HL-60/S4 treated with retinoic acid at 250 ng/mL for 4 days and 3 days (cell line): Measurements from ENCODE around the gene HDAC8.
"Not testable (repeated sequence)": the region's sequence is repeated elsewhere in the genome, so short reads cannot be mapped to it uniquely, and the experiment has no call there.

Experiments
- in situ Hi-C: fragments of 300-500 bp; cut with MboI; formaldehyde crosslinking; loops from 2 replicates; pipeline ENCODE4 v1.7.0; 2022; ENCODE audit warnings: low sequenced_read_pairs

The HDAC8 gene

DNA sequence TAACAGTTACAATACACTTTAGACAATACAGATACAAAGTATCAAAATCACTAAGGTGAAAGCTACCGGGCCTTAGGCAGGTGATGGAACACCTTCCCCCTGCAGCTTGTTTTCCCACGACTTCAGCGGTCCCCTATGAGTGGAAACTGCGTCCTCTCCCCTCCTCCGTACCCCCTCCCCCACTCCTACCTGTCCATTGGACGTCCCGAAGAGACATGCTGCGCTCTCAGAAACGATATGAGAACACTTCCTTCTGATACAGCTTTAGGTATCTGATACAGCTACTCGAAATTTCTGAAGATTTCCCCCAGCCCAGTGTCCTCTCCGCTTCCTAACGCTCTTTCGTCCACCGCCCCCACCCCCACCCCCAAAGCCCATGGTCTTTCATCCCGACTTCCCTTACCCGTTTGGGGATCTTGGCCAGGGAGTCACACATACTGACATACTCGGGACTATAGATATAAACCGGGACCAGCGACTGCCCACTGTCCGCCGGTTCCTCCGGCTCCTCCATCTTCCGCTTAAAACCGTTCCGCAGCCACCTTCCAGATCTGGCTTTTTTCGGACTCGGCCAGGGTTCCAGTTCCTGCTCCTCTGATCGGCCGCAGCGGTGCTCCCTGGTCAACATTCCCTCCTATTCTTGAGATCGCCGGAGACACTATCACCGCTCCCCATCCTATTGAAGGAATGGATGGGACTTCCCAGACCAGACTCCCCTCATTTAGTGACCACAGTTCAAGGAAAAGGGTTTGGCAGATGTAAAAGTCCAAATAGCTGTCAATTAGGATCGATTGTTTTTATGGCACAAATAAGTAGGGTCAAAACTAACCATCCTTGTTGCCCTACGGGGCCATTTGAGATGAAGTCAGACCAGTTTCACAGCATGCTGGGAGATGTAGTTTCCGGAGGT, at the start of gene HDAC8:
HDAC8 (minus strand) TSS at position 596 of the 910 bp plus-strand sequence; CDS start at position 514, 82 bp downstream.
- in situ Hi-C loops = no loop called here

DNA sequence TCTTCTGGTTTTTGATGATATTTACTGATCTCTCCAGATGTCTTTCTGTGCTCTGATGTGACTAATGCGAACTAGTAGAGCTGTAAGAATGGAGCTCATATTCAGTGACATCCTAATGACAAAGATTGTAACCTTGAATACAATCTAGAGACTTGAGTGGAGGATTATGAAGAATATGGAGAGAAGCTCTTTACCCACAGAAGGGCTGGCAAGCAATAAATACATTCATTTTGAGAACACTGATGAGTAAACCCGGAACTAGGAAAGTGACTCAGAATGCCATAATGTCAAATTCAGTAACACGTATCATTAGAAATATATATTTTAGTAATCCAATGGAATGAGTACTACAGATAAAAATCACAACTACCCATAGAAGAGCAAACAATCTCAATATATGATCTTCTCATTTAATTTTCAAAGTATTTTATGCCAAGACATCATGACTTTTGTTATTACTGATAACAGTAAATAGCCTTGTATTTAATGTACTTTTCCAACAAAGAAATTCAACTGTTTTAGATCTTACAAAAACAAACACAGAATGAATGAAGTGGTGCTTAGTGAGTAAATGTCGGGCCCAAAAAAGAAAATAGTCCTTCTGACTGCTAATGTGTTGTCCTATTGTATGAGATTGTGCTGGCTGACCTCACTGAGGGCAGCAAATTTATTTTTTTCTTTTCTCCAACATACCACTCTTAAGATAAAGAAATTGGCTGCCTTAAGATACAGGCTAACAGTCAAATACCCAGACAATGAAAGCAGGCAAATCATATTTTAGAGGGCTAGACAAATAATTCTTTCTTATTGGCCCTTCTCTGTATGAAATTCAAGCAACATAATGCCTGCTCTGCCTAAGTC, 49.2 kb upstream of the HDAC8 start:
- in situ Hi-C loops = no loop called here

DNA sequence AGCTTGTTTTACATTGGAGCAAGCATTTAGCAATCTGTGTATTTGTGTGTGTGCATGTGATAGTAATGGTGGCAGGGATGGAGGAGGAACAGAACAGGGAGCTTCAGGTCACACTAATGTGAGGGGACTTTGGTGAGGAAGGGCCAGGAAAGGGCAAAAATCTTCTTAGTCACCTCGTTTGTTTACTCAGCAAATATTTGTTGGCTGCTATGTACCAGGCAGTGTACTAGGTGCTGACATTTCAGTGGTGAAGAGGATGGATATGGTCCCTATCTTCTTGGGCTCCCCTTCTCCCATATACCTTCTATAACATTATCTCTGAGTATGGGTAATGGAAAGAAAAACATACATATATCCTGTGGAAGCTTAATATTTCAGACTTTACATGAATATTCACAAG, 48.5 kb upstream of the HDAC8 start:
- in situ Hi-C loops = no loop called here

DNA sequence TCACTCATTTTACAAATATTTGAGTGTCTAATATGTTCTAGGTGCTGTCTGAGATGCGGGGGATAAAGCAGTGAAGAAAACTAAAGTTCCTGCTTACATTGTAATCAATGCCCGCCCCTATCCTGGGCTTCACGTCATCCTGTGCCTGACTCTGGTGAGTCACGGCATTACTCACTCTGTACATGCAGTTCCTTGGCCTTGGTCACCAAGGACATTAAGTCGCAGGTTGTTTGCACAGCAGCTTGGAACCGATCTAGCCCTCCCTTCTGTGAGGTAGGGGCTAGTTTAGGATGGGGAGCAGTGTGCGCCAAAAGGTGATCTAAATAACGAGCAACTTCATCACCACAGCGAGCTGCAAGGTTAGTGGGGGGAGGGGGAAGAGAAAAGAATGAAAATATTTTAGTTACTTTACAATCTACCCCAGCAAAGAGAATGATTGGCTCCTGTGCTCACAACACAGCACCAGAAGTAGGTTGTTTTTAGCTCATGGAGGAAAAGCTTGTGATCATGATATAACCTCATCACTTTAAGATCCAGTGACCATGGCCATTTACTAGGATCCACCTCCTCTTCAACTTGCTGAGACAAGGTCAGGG, 48.0 kb upstream of the HDAC8 start:
- in situ Hi-C loops = no loop called here

DNA sequence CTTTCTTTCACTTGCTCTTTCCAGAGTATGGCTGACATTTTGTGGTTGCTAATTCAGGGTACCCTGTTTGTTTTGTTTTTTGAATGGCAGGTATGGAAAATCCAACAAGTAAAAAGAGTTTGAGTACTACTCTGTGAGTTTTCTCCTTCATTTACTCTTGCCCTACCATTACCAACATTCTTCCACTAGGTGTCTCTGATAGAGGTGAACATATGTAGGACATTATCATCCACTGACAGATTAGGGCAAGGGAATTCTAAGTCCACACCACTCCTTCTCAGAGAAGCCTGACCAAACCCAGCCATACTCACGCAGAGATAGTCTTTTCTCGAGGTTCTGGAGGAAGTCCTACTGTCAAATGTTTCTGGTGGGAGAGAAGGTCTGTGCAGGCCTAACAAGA, 36.7 kb upstream of the HDAC8 start:
- in situ Hi-C loops = no loop called here

DNA sequence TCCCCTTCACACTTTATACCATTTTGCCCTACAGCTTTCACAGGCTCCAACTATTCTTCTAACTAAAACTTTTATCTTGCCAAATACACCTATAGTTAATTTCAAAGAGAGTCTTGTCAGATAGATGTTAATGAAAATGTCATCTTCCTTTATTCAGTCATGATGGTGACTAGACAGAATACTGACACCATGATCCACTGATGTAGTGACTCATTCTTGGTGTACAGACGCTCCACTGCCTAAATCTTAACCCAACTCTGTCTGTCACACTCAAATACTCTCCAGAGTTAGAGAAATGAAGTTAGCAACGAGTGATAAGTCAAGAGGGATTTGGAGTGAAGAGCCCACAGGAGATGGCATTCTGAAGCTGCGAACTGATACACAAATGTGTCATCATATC, 32.1 kb upstream of the HDAC8 start:
- in situ Hi-C loops = no loop called here

DNA sequence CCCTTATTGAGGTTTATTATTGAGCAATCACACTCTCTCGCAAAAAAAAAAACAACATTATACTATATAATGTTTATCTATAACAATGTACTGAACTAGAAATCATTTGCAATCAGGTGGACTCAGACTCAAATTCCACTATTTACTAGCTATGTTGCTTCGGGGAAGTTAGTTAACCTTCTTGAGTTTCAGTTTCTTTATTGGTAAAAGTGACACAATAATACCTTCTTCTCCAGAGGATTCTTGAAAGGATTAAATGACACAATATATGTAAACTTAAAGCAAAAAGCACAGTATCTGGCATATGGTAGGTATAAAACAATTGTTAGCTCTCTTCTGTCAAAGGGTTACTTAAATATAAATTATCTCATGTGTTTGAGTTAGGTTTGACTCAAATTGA, 31.5 kb upstream of the HDAC8 start:
- in situ Hi-C loops = no loop called here

DNA sequence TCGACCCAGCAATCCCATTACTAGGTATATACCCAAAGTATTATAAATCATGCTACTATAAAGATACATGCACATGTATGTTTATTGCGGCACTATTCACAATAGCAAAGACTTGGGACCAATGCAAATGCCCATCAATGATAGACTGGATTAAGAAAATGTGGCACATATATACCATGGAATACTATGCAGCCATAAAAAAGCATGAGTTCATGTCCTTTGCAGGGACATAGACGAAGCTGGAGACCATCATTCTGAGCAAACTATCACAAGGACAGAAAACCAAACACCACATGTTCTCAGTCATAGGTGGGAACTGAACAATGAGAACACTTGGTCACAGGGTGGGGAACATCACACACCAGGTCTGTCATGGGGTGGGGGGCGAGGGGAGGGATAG, 18.4 kb upstream of the HDAC8 start:
- in situ Hi-C loops = not testable (repeated sequence)

DNA sequence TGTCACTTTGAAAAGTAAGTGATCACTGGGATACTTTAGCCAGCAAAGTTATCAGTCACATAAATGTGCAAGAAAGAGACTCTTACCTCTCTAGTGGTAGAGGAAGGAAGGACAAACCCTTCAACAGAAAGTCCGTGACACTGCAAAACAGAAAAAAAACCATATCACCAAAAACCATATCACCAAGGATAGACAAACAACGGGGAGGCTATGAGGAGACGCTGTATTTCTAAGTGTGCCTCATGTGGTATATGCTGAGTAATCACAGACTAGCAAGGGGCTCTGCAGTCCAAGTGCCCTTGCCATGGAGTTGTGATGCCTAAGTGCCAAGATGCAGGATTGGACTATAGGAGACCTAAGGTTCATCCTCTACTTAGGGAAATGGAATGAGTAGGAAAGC, 11.5 kb upstream of the HDAC8 start:
- in situ Hi-C loops = no loop called here

DNA sequence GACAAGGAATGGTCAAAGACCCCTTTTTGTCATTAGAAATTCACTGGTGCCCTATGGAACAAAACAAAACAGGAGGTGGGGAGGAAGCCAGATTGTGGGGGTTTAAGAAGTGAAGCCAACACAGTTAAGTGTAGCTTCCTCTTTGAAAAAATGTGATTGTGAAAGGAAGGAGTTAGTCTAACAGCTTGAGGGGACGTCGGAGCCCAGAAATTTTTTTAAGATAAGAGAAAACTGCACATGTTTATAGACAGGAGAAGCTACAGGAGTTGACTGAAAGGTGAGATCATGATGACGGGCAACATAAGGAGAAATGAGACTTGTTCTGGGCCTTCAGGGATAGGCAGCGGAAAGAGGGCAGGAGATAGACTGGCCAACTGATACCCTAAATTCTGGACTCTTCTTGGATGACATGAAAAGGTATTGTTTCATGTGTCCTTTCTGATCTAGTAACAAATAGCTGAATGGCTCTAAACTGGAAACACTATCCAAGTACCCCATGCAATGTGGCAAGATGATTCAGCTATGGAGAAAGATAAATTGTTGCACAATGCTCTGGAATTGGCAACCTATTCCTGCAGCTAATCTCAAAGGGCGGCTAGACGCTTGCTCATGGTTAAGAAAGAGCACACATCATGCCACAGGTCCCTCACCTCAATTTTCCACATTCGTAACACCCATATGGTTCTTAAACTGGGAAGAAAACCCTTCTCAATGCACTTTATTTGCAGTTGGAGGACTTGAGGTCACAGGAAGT, 3.7 kb upstream of the HDAC8 start:
- in situ Hi-C loops = no loop called here

DNA sequence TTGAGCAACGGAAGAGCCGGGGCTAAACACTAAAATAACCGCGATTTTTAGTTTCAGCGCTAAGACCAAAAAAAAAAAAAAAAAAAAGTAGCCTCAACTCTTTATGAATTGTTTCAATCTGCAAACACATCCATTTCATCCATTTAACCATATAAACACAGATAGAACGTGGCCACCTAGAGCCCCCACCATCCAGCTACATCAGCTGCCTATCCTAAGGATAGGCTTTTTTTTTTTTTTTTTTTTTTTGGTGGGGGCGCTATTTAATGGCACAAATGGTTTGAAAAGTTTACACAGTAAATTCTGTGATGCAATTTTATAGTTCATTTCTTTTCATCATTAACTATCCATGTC, 492 bp upstream of the HDAC8 start:
- in situ Hi-C loops = no loop called here

DNA sequence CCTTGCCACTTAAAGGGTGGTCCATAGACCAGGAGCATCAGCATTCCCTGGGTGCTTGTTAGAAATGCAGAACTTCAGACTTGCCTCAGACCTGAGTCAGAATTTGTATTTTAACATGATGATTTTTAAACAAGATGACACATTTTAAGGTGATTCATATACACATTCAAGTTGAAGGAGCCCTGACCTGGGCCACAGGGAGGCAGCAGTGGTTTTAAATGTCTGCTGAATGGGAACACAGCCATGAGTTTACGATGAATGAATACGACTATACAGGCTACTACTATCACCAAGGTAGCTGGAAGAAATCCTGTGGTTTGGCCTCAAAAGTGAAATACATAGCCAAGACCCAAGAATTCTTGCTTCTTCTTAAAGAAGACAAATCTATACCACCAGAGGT, 2.9 kb downstream of the HDAC8 start:
- in situ Hi-C loops = no loop called here

DNA sequence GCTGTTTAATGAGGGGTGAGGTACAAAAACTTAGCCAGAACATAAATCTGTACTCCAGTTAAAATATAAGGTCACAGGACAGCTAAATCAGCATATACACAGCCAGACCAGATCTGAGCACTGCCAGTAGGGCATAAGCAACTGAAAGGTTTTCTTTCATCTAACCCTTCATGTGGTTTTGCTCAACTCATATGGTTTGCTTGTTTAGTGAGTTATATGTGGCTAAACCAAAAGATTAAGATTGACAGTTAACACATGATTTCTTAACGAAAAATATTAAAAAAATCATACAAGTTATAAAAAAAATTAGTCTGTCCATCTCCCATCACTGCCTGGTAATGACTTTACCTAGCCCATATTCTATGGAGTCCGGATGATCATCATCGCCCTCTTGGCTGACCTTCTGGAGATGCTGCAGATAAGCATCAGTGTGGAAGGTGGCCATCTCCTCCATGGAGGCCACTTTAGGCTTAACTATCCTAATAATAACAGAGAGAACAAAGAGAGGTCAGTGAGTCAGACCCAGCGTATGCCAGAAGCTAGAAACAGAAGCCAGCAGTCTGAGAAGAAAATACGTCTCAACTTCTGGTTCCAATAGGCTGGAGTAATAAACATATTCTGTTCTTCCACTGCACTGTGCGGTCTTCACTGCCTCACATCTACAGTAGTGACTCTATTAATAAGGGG, 4.1 kb downstream of the HDAC8 start:
- in situ Hi-C loops = no loop called here

DNA sequence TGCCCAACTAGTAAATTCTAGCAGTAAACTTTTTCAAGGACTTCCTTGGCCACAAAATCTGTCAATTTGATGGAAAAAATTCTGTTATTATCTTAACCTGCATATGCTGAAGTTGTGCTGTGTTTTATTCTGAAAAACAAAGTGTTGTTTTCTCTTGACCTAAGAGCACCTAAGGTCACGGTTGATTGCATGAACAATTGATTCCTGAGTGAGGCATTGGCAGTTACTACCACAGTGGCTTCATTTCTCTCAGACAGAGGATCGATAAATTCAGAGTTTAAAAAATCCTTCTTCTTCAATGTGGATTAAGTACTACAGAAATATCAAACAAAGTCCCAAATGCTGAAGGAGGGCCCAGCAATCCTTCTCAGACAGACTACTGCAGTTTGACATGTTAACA, 6.2 kb downstream of the HDAC8 start:
- in situ Hi-C loops = no loop called here

DNA sequence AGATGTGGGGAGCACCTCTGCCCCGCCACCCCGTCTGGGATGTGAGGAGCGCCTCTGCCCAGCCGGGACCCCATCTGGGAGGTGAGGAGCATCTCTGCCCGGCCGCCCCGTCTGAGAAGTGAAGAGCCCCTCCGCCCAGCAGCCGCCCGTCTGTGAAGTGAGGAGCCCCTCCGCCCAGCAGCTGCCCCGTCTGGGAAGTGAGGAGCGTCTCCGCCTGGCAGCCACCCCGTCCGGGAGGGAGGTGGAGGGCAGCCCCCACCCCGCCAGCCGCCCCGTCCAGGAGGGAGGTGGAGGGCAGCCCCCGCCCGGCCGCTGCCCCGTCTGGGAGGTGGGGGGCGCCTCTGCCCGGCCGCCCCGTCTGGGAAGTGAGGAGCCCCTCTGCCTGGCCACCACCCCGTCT, 13.0 kb downstream of the HDAC8 start:
- in situ Hi-C loops = not testable (repeated sequence)

DNA sequence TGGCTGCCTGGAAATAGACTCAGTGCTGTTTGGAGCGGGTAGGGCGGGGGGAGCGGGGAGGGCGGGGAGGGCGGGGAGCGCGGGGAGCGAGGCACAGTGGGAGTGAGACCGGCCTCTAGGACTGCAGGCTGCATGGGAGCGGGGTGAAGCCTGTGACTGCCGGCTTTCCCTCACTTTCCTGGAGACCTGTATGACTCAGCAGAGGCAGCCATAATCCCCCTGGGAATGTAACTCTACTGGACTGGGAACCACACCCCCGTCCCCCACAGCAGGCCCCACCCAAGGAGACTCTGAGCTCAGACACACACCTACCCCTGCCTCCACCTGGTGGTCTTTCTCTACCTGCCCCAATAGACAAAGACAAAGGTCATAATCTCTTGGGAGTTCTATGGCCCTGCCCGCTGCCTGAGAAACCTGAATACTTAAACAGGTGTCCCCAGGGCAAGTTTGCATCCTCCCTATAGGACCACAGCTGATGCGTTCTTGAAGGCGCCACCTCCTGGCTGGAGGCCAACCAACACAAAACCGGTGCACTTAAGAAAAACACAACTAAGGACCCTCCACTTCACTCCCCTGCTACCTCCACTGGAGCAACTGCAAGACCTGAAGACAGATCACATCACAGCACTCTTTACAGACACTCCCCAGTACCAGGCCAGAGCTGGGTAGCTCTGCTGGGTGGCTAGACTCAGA, 18.0 kb downstream of the HDAC8 start:
- in situ Hi-C loops = no loop called here

DNA sequence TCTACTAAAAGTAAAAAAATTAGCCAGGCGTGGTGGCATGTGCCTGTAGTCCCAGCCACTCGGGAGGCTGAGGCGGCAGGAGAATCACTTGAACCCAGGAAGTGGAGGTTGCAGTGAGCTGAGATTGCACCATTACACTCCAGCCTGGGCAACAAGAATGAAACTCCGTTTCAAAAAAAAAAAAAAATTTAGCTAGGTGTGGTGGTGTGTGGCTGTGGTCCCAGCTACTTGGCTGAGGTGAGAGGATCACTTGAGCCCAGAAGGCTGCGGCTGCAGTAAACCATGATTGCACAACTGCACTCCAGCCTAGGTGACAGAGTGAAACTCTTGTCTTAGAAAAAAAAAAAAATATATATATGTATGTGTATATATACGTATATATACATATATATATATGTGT, 20.2 kb downstream of the HDAC8 start:
- in situ Hi-C loops = not testable (repeated sequence)

DNA sequence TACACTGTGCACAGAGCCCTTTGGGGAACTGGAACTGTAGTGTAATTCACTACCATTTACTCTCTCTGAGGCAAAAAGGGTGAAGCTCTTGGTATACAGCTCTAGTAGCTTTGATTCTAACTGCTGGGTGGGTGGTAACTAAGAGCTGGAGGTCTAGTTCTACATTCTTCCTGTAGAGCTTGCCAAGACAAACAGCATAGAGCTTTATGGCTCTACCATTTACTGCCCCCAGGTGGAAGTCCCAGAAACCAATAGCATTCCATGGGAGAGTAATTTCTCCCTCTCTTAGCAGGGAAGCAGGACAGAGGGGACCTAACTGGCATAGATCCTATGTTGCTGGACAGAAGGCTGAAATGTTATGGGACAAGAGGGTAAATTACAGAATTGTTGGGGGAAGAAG, 26.7 kb downstream of the HDAC8 start:
- in situ Hi-C loops = loop anchor here (25.0 kb wide), 1 partner anchor 234 kb away; the partner anchor contains the start of gene CITED1

DNA sequence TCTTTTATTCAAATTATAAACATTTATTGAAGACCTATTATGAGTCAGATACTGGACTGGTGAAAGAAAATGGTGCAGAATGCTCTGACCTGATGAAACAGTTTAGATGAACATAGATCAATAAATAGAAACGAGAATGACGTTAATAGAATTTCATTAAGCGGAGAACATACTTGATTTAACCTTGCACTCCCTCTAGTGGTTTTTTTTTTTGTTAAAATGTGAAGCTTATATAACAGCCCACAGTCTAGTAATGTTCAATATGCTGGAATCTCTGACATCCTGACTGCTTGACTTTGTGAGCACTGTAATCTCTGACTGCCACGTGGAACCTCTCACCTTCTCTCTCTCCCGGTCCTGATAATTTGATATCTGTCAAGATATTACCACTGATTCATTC, 32.3 kb downstream of the HDAC8 start:
- in situ Hi-C loops = loop anchor here (25.0 kb wide), 1 partner anchor 228 kb away; the partner anchor contains the start of gene CITED1
